ENCODE results near the gene NID2.
A peak's percentile ranks its signal among the peaks of the same experiment; 100 is the strongest.

NID2 gene

DNA sequence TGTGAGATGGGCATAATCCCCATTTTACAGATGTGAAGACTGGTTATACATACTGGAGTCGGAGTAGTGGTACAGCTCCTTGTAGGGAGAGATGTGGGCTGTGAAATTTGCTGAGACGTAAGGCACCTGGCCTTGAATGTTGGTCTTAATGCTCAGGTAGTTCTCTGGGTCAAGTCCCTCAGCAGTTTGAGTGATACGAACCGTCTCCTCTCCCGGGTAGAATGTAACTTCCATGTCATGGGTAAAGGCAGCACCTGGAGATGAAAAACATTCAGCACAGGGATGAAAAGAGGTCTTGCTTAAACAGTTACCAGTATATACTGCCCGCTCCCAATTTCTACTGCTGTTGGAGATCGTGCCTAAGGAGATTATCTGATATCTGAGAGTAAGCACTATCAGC, 28.3 kb downstream of the NID2 start:
- TF ChIP-seq, protein P1, sequence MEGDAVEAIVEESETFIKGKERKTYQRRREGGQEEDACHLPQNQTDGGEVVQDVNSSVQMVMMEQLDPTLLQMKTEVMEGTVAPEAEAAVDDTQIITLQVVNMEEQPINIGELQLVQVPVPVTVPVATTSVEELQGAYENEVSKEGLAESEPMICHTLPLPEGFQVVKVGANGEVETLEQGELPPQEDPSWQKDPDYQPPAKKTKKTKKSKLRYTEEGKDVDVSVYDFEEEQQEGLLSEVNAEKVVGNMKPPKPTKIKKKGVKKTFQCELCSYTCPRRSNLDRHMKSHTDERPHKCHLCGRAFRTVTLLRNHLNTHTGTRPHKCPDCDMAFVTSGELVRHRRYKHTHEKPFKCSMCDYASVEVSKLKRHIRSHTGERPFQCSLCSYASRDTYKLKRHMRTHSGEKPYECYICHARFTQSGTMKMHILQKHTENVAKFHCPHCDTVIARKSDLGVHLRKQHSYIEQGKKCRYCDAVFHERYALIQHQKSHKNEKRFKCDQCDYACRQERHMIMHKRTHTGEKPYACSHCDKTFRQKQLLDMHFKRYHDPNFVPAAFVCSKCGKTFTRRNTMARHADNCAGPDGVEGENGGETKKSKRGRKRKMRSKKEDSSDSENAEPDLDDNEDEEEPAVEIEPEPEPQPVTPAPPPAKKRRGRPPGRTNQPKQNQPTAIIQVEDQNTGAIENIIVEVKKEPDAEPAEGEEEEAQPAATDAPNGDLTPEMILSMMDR (IDR thresholded peaks at IDR 0.05; ENCODE audit: low read depth, low read length), result no peak
- DNase-seq (ENCODE audit: extremely low read depth, low read depth), result no peak

DNA sequence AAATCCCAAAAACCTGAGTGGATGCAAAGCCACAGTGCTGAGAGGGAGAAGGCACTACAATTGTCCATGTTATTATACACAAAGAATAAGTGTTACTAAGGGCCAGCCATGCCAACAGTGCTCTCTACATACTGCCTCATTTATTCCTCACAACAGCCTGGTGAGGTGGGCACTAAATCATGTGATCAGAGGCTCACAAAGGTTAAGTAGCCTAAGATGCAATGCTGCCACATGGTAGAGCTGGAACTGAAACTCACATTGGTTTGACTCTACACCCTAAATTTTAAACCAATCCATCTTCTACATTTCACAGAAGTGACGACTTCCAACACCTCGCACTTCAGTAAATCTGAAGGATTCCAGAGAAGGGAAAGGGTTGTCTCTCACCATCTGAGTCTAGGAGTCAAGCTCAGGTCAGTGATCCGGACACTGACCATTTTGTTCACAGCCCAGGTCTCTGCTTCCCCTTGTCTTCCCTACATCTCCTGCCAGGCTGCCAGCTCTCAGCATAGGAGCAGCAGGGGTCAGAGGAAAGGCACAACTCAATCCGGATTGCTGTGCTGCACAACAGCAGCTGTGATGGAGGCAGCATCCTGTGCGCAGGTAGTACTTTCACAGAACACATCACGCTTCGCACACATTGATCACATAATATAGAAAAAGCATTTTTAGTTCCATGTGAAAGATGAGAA, 29.6 kb downstream of the NID2 start:
- TF ChIP-seq, protein P1 (IDR thresholded peaks at IDR 0.05; ENCODE audit: low read depth, low read length), result no peak

DNA sequence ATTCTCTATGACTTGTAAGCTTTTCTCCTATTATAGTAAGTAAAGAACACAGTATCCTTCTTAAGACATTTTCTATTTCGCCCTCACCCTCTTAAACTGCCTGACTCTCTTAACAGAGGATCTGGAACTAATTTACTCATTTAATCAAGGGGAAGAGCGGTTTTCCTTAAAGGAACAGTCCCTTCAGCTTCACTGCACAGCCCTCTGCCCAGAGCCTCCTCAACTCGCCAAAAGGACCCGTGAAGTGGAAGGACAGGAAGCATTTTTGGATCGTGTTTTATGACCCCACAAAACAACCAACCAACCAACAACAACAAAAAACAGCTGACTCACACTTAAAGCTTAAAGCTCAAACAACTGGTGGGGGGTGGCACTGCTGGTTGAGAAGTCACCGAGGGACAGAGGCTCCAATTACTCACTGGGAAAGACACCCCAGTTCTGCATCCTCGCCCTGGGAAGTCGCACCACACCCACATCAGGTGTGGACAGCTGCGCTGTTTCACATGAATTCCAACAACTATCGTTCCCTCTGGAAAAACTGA, 35.7 kb downstream of the NID2 start:
- TF ChIP-seq, protein P1 (IDR thresholded peaks at IDR 0.05; ENCODE audit: low read depth, low read length), result no peak
- DNase-seq (ENCODE audit: extremely low read depth, low read depth), result peak; percentile 52

More for the DNA sequence above, 29.6 kb downstream of the NID2 start:
- DNase-seq (ENCODE audit: extremely low read depth, low read depth), result no peak

DNA sequence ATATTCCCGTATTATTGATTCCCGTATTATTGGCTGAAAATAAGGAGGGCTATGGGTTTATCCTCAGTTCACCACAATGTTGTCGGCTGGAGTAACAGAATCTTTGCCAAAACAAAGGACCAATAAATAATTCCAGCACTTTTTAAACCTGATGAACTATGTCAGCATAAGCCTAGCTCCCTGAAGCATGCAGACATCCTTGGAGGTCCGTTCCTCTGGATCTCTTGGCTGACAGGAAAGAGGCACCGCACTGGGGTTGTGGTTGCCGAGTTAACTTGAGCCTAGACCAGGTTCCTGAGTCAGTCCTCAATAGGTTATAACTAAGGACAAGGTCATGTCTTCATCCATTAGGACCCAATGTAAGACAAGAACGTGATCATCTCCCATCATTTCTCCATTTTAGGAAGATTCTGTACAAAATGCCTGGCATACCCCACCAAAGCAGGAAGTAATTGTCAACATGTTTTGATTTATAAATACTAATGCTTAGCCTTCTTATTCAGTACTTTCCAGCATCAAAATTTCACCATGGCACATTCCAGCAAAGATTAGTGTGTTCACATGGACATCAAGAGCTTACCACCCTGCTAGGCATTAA, 36.6 kb downstream of the NID2 start:
- DNase-seq (ENCODE audit: extremely low read depth, low read depth), result no peak
- TF ChIP-seq, protein P1 (IDR thresholded peaks at IDR 0.05; ENCODE audit: low read depth, low read length), result no peak

DNA sequence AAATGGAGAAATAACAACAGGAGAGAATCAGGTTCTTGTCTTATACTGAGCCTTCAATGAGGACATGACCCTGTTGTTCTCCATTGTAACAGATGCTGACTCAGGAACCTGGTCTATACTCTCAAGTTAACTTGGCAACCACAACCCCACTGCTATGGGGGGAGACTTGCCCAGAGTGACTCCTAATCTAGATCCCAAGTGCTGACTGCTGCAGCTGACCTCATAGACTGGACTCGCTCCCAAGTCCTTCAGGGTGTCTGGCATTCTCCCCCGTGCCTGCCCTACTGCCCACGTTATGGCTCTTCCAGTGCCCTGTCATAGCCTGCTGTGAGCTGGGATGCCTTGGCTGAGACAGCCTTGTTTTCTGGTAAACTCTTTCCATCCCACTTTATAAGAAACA, 37.1 kb downstream of the NID2 start:
- TF ChIP-seq, protein P1 (IDR thresholded peaks at IDR 0.05; ENCODE audit: low read depth, low read length), result no peak

DNA sequence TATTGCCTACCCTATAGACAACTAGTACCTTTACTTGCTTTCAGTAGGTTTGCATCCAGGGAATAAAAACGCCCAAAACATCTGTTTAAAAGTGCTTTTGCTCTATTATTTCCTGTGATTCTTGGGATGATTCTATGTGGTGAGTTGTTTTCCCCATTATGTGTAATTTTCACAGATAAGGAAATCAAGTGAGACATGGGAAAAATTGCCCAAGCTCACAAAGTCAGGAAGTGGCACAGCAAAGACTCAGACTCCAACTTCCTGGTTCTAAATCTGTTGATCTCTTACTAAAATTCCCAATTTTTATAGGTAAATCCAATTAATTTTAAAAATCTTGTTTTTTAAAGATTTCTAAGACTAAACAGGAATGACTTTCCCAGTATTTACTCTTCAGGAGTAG, 39.0 kb downstream of the NID2 start:
- DNase-seq (ENCODE audit: extremely low read depth, low read depth), result no peak
- TF ChIP-seq, protein P1 (IDR thresholded peaks at IDR 0.05; ENCODE audit: low read depth, low read length), result no peak

More for the DNA sequence above, 37.1 kb downstream of the NID2 start:
- peak; percentile 87 for DNase-seq (ENCODE audit: extremely low read depth, low read depth)

DNA sequence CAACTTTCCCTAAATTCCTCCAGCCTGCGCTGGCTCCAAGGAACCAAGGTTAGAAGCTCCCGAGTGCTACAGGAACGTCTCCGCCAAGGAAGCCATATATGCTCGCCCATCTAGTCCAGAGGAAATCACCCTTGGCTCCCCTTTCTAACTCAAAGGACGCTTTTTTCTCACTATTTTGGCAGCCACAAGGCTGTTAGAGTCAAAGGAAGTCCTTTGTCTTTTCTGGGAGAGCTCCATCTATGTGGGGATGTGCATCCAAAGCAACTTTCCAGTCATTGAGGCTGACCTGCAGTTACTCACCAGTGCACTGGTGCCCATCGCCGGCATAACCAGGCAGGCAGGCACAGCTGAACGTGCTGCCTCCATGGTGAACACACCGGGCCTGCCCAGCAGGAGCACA, 42.0 kb downstream of the NID2 start:
- TF ChIP-seq, protein P1 (IDR thresholded peaks at IDR 0.05; ENCODE audit: low read depth, low read length), result no peak
- DNase-seq (ENCODE audit: extremely low read depth, low read depth), result no peak
